ENCODE measurements around the gene FARP2.

GRCh38 chr2:241399941-241400922 lies 44.1 kb downstream of the FARP2 start:
- TF ChIP-seq CTCF (conservative IDR thresholded peaks at IDR 0.05; ENCODE audit: low read depth in 2 of 2) (no peak), JUNB (IDR thresholded peaks at IDR 0.05; ENCODE audit: unreplicated experiment) (no peak), ETS1 (IDR thresholded peaks at IDR 0.05) (no peak), EZH2 (IDR thresholded peaks at IDR 0.05; ENCODE audit: low read depth, unreplicated experiment) (no peak), REST (IDR thresholded peaks at IDR 0.05; ENCODE audit: unreplicated experiment) (no peak), POLR2AphosphoS5 (IDR thresholded peaks at IDR 0.05; ENCODE audit: low read depth) (no peak), EZH2phosphoT487 (IDR thresholded peaks at IDR 0.05; ENCODE audit: unreplicated experiment) (no peak), CREB1 (CRISPR knock-in tag; IDR thresholded peaks at IDR 0.05; ENCODE audit: low read depth) (no peak)

All from GM23338 (cell line).